ENCODE results near the gene ZDHHC7. TPM values are rescaled to one million over a fixed set of nuclear protein-coding genes. Genes with fewer than 3 reads are reported as not detected.

Gene ZDHHC7
- total and polyA plus RNA-seq, 4 experiments from 2014 or later = 27.1 to 40.2 (median 34.7) TPM

DNA sequence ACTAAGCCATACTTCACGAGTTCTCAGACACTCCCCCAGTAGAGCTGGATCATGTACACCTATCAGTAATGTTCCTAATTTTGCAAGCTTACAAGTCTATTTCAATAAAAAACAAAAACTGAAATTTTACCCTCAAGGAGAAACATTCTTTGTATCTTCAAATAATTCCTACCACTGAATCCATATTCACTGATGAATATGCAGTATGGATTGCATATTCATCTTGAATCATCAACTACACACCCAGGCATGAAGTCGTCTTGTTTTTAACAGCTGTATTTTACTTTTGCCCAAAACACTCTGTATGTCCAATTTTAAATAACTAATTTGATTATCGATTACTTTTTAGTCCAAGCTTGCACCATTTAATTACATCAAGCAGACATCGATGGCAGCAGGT is 31.8 kb downstream of the ZDHHC7 start:
- Histone ChIP-seq H3K36me3 (ENCODE audit: insufficient read depth, low read length) (peaks cover 73% of the 10 kb centered on the region), H3K4me1 (ENCODE audit: insufficient read depth, low read length) (no peaks in the 10 kb centered on the region), H3K4me3 (ENCODE audit: low read length in 2 of 2) (no peak overlapping the region), H3K27me3 (ENCODE audit: insufficient read depth, low read length) (no peaks in the 10 kb centered on the region), H3K9me3 (ENCODE audit: control insufficient read depth in 1 of 2, low read length in 2 of 2) (no peaks in the 10 kb centered on the region), H3K27ac (ENCODE audit: low read depth, low read length) (no peak overlapping the region)
- ChIA-PET POLR2A (ENCODE audit: partially characterized antibody) (interaction anchor here (0.6 kb wide), 1 partner anchor 47 kb away, joined by 3 read pairs; no protein-coding TSS in a partner anchor), CTCF (ENCODE audit: partially characterized antibody) (interaction anchor here (0.7 to 1.7 kb wide), 4 partner anchors 9 to 1056 kb away, joined by 3 to 11 read pairs (median 3); no protein-coding TSS in a partner anchor)
- DNase-seq = no peak
- H3K4me1 Mint-ChIP-seq = peaks cover 0 to 3% (median 0%) of the 10 kb centered on the region in 4 donors
- no peaks in the 10 kb centered on the region for H3K9me3 Mint-ChIP-seq
- H3K4me3 Mint-ChIP-seq = no peak overlapping the region
- intact Hi-C loops (cut with micrococcal nuclease) = no loop called here
- H3K27me3 Mint-ChIP-seq = no peaks in the 10 kb centered on the region
- H3K27ac Mint-ChIP-seq = peak overlapping the region in 1 of 7 donors; percentile 23
- peaks cover 47 to 65% of the 10 kb centered on the region in 2 donors for H3K36me3 Mint-ChIP-seq

DNA sequence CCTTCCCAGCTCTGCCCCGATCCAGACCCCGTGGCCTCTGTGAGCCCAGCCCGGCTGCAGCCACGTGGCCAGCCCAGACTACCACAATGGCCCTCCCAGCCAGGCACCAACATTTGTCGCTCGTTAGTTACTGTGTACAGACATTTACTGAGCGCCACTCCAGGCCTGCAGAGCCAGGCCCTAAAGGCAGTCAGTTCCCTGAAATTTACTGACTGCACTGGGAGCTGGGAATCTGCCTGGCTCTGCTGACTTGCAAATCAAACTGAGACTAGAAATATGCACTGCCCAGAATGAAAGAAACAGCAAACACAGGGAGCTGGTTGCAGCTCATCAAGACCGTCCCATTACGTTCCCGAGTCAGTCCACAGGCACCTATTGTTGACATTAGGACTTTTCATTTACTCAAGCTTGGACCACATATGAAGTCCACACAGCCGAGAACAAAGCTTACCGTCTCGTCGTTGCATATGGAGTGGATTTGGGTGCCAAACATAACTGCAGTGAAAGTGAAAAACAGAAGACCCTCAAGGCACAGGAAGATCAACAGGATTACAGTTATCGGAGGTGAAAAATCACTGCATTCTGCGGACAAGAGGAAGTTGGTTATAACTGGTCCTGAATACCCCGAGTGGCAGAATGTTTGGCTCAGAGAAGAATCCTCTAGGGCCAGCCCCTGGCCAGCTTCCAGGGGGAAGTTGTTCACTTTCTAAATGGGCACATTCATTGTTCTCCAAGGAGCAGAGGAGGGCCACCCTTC is 34.5 kb downstream of the ZDHHC7 start:
- Mint-ChIP-seq H3K27ac (peak overlapping the region in 1 of 7 donors; percentile 47), H3K9me3 (no peaks in the 10 kb centered on the region), H3K4me3 (no peak overlapping the region), H3K4me1 (no peaks in the 10 kb centered on the region), H3K36me3 (peaks cover 49 to 64% of the 10 kb centered on the region in 2 donors), H3K27me3 (no peaks in the 10 kb centered on the region)
- CTCF ChIA-PET (ENCODE audit: partially characterized antibody) = interaction anchor here (0.9 to 1.7 kb wide), 4 partner anchors 8 to 239 kb away, joined by 3 to 6 read pairs (median 3); no protein-coding TSS in a partner anchor
- no peaks in the 10 kb centered on the region for H3K27me3 ChIP-seq (ENCODE audit: insufficient read depth, low read length)
- H3K4me3 ChIP-seq (ENCODE audit: low read length in 2 of 2) = no peak overlapping the region
- no peak overlapping the region for H3K27ac ChIP-seq (ENCODE audit: low read depth, low read length)
- H3K4me1 ChIP-seq (ENCODE audit: insufficient read depth, low read length) = no peaks in the 10 kb centered on the region
- intact Hi-C loops (cut with micrococcal nuclease) = no loop called here
- POLR2A ChIA-PET (ENCODE audit: partially characterized antibody) = interaction anchor here (1.1 kb wide), 1 partner anchor 79 kb away, joined by 3 read pairs; no protein-coding TSS in a partner anchor
- DNase-seq = no peak
- peaks cover 67% of the 10 kb centered on the region for H3K36me3 ChIP-seq (ENCODE audit: insufficient read depth, low read length)
- no peaks in the 10 kb centered on the region for H3K9me3 ChIP-seq (ENCODE audit: control insufficient read depth in 1 of 2, low read length in 2 of 2)

DNA sequence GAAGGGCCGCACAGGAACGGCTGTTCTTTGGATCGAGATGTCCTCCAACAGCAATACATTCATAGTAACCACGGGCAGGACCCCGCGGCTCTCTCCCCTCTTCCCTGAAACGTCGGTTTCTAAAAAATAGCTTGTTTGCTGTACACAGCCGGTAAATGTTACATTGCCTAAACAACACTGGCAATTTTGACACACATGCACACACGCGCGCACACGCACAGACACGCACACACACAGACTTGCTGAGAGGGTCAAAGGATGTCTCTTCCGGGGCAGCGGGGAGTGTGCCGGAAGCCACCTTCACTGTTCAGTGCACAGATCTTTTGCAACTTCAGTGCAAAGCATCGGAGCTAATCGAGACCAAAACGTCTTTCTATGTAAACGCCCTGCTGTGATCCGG is 35.8 kb downstream of the ZDHHC7 start:
- Mint-ChIP-seq H3K9me3 (no peaks in the 10 kb centered on the region), H3K27ac (peak overlapping the region in 1 of 7 donors; percentile 12), H3K36me3 (peaks cover 39 to 52% of the 10 kb centered on the region in 2 donors), H3K4me3 (no peak overlapping the region), H3K4me1 (peaks cover 2 to 4% (median 2%) of the 10 kb centered on the region in 4 donors), H3K27me3 (no peaks in the 10 kb centered on the region)
- POLR2A ChIA-PET (ENCODE audit: partially characterized antibody) = no interaction called here
- Histone ChIP-seq H3K27me3 (ENCODE audit: insufficient read depth, low read length) (no peaks in the 10 kb centered on the region), H3K4me1 (ENCODE audit: insufficient read depth, low read length) (peaks cover 4% of the 10 kb centered on the region), H3K4me3 (ENCODE audit: low read length in 2 of 2) (no peak overlapping the region), H3K36me3 (ENCODE audit: insufficient read depth, low read length) (peaks cover 55% of the 10 kb centered on the region), H3K27ac (ENCODE audit: low read depth, low read length) (no peak overlapping the region), H3K9me3 (ENCODE audit: control insufficient read depth in 1 of 2, low read length in 2 of 2) (no peaks in the 10 kb centered on the region)
- CTCF ChIA-PET (ENCODE audit: partially characterized antibody) = interaction anchor here (0.7 to 1.4 kb wide), 3 partner anchors 23 to 221 kb away, joined by 3 read pairs; no protein-coding TSS in a partner anchor
- no peak for DNase-seq
- intact Hi-C loops (cut with micrococcal nuclease) = no loop called here

DNA sequence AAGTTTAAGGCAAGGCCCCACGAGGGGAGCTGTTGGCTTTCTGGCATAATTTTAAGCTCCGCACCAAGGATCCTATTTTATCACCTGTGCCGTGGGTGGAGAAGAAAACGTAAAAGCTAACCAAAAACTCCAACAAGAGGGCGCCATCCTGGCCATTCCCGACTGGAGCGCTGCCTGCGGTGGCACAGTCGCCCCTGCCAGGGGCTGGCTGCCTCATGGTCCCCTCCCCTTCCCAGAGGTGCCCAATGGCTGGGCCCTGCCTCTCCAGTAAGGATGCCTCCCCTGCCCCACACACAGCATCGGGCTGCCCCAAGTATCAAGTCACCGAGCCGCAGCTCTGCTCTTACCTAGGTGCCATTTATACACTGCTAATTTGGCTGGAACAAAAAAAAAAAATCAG is 36.3 kb downstream of the ZDHHC7 start:
- no peak for DNase-seq
- H3K4me3 Mint-ChIP-seq = no peak overlapping the region
- peak overlapping the region in 1 of 7 donors; percentile 12 for H3K27ac Mint-ChIP-seq
- Histone ChIP-seq H3K27ac (ENCODE audit: low read depth, low read length) (no peak overlapping the region), H3K4me3 (ENCODE audit: low read length in 2 of 2) (no peak overlapping the region), H3K27me3 (ENCODE audit: insufficient read depth, low read length) (no peaks in the 10 kb centered on the region), H3K4me1 (ENCODE audit: insufficient read depth, low read length) (peaks cover 7% of the 10 kb centered on the region), H3K36me3 (ENCODE audit: insufficient read depth, low read length) (peaks cover 53% of the 10 kb centered on the region), H3K9me3 (ENCODE audit: control insufficient read depth in 1 of 2, low read length in 2 of 2) (no peaks in the 10 kb centered on the region)
- H3K36me3 Mint-ChIP-seq = peaks cover 38 to 48% of the 10 kb centered on the region in 2 donors
- POLR2A ChIA-PET (ENCODE audit: partially characterized antibody) = no interaction called here
- H3K27me3 Mint-ChIP-seq = no peaks in the 10 kb centered on the region
- H3K9me3 Mint-ChIP-seq = no peaks in the 10 kb centered on the region
- peaks cover 4 to 6% (median 5%) of the 10 kb centered on the region in 4 donors for H3K4me1 Mint-ChIP-seq
- intact Hi-C loops (cut with micrococcal nuclease) = no loop called here
- CTCF ChIA-PET (ENCODE audit: partially characterized antibody) = interaction anchor here (0.7 to 1.4 kb wide), 3 partner anchors 23 to 220 kb away, joined by 3 read pairs; no protein-coding TSS in a partner anchor

DNA sequence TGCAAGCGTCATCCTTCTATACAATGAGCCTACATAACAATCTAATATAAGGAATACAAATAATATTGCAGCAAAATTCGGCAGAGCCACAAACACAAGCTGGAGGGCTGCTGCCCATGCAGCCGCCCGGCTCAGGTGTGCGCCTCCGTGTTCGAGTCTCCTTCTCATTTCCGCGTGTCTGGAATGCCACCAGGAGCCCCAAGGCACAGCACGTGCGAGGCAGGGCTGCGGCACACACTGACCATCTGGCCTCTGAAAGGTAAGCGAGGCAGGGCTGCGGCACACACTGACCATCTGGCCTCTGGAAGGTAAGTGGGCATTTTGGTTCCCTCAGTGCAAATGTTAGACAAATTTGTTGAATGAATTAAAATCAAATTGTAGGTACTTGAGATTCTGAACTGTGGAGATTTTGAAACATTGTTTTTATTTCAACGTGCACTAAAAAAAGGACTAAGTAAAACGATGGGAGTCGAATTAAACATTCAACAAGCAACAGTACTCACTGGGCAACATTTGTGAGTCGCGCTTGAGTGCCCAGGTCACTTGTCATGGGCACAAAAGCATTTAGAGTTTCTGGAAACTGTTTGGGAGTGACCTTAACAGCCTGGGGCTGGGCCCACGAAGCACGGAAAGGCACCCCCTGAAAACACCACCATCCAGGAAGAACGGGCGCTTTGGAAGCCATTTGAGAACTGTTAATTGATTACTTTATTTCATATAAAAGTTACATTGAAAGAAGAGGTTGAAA is 37.4 kb downstream of the ZDHHC7 start:
- CTCF ChIA-PET (ENCODE audit: partially characterized antibody) = interaction anchor here (1.1 to 7.5 kb wide), 6 partner anchors 11 to 302 kb away, joined by 3 to 92 read pairs (median 25); no protein-coding TSS in a partner anchor
- POLR2A ChIA-PET (ENCODE audit: partially characterized antibody) = no interaction called here

DNA sequence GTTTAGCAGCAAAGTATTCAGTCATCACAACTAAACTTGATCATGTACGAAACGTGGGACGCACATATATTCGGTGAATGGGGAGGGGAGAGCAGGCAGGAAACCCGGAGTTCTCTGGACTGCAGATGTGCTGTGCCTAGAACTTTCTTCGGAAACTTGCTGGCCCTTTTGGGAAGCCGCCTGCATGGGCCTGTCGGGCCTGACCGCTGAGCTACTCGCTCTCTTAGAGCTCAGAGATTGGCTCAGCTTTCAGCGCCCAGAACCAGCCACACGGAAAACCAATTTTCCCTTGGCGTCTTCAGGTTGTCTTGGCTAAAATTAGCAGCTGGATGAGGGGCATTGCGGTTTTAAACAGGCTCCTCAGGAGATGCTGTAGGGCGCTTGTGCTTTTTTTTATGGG is 38.1 kb downstream of the ZDHHC7 start:
- Histone ChIP-seq H3K9me3 (ENCODE audit: control insufficient read depth in 1 of 2, low read length in 2 of 2) (no peaks in the 10 kb centered on the region), H3K27me3 (ENCODE audit: insufficient read depth, low read length) (no peaks in the 10 kb centered on the region), H3K27ac (ENCODE audit: low read depth, low read length) (no peak overlapping the region), H3K36me3 (ENCODE audit: insufficient read depth, low read length) (peaks cover 44% of the 10 kb centered on the region), H3K4me3 (ENCODE audit: low read length in 2 of 2) (no peak overlapping the region), H3K4me1 (ENCODE audit: insufficient read depth, low read length) (peaks cover 7% of the 10 kb centered on the region)
- Mint-ChIP-seq H3K36me3 (peaks cover 32 to 38% of the 10 kb centered on the region in 2 donors), H3K27me3 (no peaks in the 10 kb centered on the region), H3K27ac (no peak overlapping the region), H3K4me3 (no peak overlapping the region), H3K4me1 (peaks cover 4 to 6% (median 5%) of the 10 kb centered on the region in 4 donors), H3K9me3 (no peaks in the 10 kb centered on the region)
- ChIA-PET POLR2A (ENCODE audit: partially characterized antibody) (no interaction called here), CTCF (ENCODE audit: partially characterized antibody) (interaction anchor here (0.7 to 7.5 kb wide), 8 partner anchors 10 to 465 kb away, joined by 3 to 92 read pairs (median 8); no protein-coding TSS in a partner anchor)
- DNase-seq = no peak
- intact Hi-C loops (cut with micrococcal nuclease) = no loop called here

More for the DNA sequence above, 37.4 kb downstream of the ZDHHC7 start:
- Mint-ChIP-seq H3K27me3 (no peaks in the 10 kb centered on the region), H3K4me1 (peaks cover 4 to 6% (median 5%) of the 10 kb centered on the region in 4 donors), H3K36me3 (peaks cover 33 to 40% of the 10 kb centered on the region in 2 donors), H3K9me3 (no peaks in the 10 kb centered on the region), H3K27ac (no peak overlapping the region), H3K4me3 (no peak overlapping the region)
- intact Hi-C loops (cut with micrococcal nuclease) = no loop called here
- Histone ChIP-seq H3K4me1 (ENCODE audit: insufficient read depth, low read length) (peaks cover 7% of the 10 kb centered on the region), H3K36me3 (ENCODE audit: insufficient read depth, low read length) (peaks cover 46% of the 10 kb centered on the region), H3K9me3 (ENCODE audit: control insufficient read depth in 1 of 2, low read length in 2 of 2) (no peaks in the 10 kb centered on the region), H3K4me3 (ENCODE audit: low read length in 2 of 2) (no peak overlapping the region), H3K27me3 (ENCODE audit: insufficient read depth, low read length) (no peaks in the 10 kb centered on the region), H3K27ac (ENCODE audit: low read depth, low read length) (no peak overlapping the region)
- no peak for DNase-seq

Data from CD4-positive, alpha-beta memory T cell (primary cell).